ENCODE results near the gene NISCH. TPM values are rescaled to one million over a fixed set of nuclear protein-coding genes. Genes with fewer than 3 reads are reported as not detected.
A peak's percentile ranks its signal among the peaks of the same experiment; 100 is the strongest.

Gene NISCH
- 10 to 100 TPM; 46.4 to 62.5 (median 55.8) TPM for total RNA-seq (2021; fragmentation: NEBNext Ultra II Directional; extraction: Animal tissue kit (Norgen Biotek cat#: 25700))
- long read RNA-seq, full-length matches to known transcripts, result 3 of 20 reads
- long read RNA-seq, partial matches to known transcripts, result 14 of 20 reads
- long read RNA-seq, other reads (novel, unspliced or antisense), result 3 of 20 reads

DNA sequence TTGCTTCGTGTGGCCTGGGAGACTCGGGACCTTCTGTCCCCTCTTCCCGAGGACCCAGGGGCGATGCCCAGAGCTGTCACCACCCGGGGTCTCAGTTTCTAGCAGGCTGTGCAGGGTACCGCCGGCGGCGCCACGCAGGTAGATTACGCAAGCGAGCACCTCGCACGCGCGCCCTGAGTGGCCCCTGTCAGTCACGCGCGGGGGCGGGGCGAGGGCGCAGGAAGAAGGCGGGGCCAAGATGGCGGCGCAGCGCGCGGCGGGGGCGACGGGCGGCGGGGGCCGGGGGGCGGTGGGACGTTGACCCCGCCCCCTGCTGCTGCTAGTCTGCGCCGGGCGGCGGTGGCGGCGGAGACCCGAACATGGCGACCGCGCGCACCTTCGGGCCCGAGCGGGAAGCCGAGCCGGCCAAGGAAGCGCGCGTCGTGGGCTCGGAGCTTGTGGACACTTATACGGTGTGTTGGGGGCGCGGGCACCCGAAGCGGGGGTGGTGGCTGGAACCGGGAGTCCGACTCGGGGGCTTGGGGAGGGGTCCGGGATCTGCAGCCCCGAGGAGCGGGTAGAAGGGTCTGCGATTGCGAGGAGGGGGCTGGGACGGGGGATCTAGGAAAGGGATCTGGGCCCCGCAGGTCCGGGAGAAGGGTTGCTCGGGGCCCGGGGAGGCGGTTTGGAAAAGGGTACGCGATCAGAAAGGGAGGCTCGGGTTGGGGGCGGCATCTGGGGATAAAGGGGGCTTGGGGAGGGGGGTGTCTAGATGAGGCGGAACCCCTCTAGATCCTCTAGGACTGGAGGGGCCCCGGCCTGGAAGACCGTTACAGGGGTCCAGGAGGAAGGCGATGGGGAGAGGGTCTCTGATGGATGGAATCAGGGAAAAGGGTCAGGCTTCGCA lies at the start of gene NISCH:
Gene NISCH, plus strand, starts transcription at position 322 of the 886 bp plus-strand sequence. Its CDS starts 38 bp downstream, at position 360.
- Mint-ChIP-seq H3K27me3 (ENCODE audit: insufficient read depth) (peaks cover 7% of the 10 kb centered on the region), H3K36me3 (ENCODE audit: low read depth) (peaks cover 20% of the 10 kb centered on the region), H3K27ac (peak within 1 kb of the TSS; percentile 92), H3K4me1 (ENCODE audit: low read depth) (peaks cover 27% of the 10 kb centered on the region), H3K9me3 (no peaks in the 10 kb centered on the region), H3K4me3 (peak within 1 kb of the TSS; percentile 99)
- DNase-seq, result peak; percentile 61
- TF ChIP-seq, protein P1, sequence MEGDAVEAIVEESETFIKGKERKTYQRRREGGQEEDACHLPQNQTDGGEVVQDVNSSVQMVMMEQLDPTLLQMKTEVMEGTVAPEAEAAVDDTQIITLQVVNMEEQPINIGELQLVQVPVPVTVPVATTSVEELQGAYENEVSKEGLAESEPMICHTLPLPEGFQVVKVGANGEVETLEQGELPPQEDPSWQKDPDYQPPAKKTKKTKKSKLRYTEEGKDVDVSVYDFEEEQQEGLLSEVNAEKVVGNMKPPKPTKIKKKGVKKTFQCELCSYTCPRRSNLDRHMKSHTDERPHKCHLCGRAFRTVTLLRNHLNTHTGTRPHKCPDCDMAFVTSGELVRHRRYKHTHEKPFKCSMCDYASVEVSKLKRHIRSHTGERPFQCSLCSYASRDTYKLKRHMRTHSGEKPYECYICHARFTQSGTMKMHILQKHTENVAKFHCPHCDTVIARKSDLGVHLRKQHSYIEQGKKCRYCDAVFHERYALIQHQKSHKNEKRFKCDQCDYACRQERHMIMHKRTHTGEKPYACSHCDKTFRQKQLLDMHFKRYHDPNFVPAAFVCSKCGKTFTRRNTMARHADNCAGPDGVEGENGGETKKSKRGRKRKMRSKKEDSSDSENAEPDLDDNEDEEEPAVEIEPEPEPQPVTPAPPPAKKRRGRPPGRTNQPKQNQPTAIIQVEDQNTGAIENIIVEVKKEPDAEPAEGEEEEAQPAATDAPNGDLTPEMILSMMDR (IDR thresholded peaks at IDR 0.05), result no peak

DNA sequence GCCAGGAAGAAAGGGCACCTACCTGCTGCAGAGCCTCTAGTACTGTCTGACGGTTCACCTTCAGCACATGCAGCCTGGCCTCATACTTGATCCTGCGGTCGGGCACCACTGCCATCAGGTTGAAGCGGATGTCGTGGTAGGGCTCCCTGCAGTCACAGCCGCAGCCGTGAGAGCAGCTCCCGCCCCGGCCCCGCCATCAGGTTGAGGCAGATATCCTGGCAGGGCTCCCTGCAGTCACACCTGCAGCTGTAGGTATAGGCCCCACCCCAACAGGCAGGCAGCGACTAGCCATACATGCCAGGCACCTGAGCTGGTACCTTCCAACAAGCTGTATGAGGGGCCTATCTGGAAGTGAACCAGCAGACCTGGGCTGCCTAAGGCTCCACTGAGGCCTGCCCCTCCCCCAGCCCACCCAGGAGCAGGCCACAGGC lies 49.2 kb upstream of the NISCH start:
- peaks cover 13% of the 10 kb centered on the region for H3K36me3 Mint-ChIP-seq (ENCODE audit: low read depth)
- DNase-seq, result no peak
- H3K4me3 Mint-ChIP-seq, result no peak overlapping the region
- H3K27ac Mint-ChIP-seq, result no peak overlapping the region
- no peaks in the 10 kb centered on the region for H3K9me3 Mint-ChIP-seq
- TF ChIP-seq, protein P1 (IDR thresholded peaks at IDR 0.05), result no peak
- no peaks in the 10 kb centered on the region; the same call in none of the 2 replicates for H3K27me3 Mint-ChIP-seq (ENCODE audit: insufficient read depth)
- H3K4me1 Mint-ChIP-seq (ENCODE audit: low read depth), result peaks cover 18% of the 10 kb centered on the region

DNA sequence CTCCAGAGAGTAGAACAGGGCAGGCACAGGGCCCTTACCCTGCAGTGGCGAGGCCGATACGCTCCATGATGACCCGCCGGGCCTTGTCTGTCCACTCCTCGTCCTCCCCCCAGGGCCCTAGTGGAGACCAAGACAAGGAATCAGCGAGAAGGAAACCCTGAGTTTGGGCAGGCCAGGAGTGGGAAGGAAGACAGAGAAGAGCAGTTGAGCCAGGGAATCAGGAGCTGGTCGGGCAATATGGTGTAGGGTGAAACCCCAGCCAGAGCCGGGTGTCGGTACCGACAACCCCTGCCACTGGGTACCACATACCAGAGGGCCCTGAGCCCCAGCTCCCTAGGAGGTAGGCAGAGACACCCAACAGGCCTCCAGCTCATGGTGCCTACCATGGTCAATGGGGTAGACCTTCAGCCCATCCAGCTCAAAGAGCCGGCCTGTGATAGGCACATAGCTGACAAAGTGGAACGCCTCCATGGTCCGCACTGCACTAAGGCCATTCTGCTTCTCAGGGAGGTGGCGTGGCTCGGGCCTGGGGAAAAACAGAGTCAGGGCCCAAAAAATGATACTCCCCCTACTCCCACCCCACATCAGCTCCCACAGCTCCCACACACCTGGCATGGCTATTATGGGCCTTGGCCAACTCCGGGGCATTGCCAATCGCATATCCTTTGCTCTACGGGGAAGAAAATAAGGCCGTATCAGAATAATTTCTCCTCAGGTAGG lies 48.5 kb upstream of the NISCH start:
- Mint-ChIP-seq H3K9me3 (no peaks in the 10 kb centered on the region), H3K36me3 (ENCODE audit: low read depth) (peaks cover 13% of the 10 kb centered on the region), H3K27me3 (ENCODE audit: insufficient read depth) (no peaks in the 10 kb centered on the region; the same call in none of the 2 replicates), H3K4me1 (ENCODE audit: low read depth) (peaks cover 25% of the 10 kb centered on the region), H3K4me3 (no peak overlapping the region), H3K27ac (no peak overlapping the region)
- DNase-seq, result no peak
- TF ChIP-seq, protein P1 (IDR thresholded peaks at IDR 0.05), result no peak

DNA sequence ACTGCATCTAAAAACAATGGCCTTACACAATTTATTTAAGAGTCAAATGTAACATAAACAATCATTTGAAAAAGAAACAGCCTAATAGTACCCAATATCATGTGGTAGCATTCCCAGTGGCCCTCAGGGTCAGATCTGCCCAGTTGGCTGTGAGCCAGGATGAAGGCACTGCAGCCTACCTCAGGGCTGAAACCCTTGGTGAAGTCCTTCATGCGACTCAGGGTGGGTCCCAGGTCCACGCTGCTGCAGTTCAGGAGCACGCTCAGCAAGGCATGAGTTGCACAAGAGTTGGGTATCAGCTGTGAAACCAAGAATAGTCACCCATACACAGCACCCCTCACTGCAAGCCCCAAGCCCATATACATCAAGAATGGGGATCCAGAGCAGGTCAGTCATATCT lies 47.6 kb upstream of the NISCH start:
- Mint-ChIP-seq H3K36me3 (ENCODE audit: low read depth) (peaks cover 13% of the 10 kb centered on the region), H3K27ac (no peak overlapping the region), H3K4me1 (ENCODE audit: low read depth) (peaks cover 33% of the 10 kb centered on the region), H3K9me3 (no peaks in the 10 kb centered on the region), H3K4me3 (peak overlapping the region; percentile 94; the same call in 1 of the 2 replicates), H3K27me3 (ENCODE audit: insufficient read depth) (no peaks in the 10 kb centered on the region; the same call in none of the 2 replicates)
- TF ChIP-seq, protein P1 (IDR thresholded peaks at IDR 0.05), result no peak
- no peak for DNase-seq

DNA sequence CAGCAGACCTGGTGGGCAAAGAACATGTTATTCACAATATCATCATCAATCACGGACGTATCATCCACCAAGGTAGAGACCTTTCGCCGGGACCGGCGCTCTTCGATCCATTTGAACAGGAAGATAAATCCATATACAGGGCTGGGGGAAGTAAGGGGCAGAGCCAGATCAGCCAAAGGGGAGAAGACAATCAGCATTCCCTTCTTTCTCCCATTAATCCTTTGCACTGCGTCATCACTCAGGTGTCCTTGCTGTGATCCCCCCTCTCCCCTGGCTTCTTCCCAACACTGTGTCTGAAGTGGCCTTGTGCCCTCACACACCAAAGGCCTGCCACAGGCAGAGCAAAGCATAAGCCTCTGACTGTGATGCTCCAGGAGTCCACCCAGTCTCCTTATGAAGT lies 46.9 kb upstream of the NISCH start:
- Mint-ChIP-seq H3K9me3 (no peaks in the 10 kb centered on the region), H3K27me3 (ENCODE audit: insufficient read depth) (no peaks in the 10 kb centered on the region; the same call in none of the 2 replicates), H3K4me1 (ENCODE audit: low read depth) (peaks cover 35% of the 10 kb centered on the region), H3K36me3 (ENCODE audit: low read depth) (peaks cover 13% of the 10 kb centered on the region), H3K27ac (peak overlapping the region; percentile 85), H3K4me3 (peak overlapping the region; percentile 94)
- DNase-seq, result no peak
- TF ChIP-seq, protein P1 (IDR thresholded peaks at IDR 0.05), result no peak
